HG03439 (cell line): Measurements from ENCODE around the gene HGS.

Experiments
- ATAC-seq: cut with Tn5 transposase; IDR thresholded peaks from one replicate; pipeline ENCODE4 v1.9.1; 2021; ENCODE audit warnings: mild to moderate bottlenecking, moderate library complexity; ENCODE audit not compliant: unreplicated experiment

The HGS gene

GRCh38 chr17:81683584-81684441, at the start of gene HGS, which contains the start of gene ARL16:
HGS (plus strand) TSS chr17:81684011; CDS start chr17:81684067, 56 bp downstream.
ARL16 (minus strand) TSS chr17:81683797; CDS start chr17:81683753, 44 bp downstream.
- peak; percentile 91 for ATAC-seq

- no peak for ATAC-seq
These were observed 48.4 kb upstream of the HGS start for GRCh38 chr17:81635431-81635830.

GRCh38 chr17:81635973-81636504, 47.8 kb upstream of the HGS start:
- no peak for ATAC-seq

GRCh38 chr17:81636505-81637288, 47.1 kb upstream of the HGS start, which contains the start of the genes NPLOC4 and TSPAN10:
NPLOC4 (minus strand) TSS chr17:81637112; CDS start chr17:81636930, 182 bp downstream.
TSPAN10 (plus strand) TSS chr17:81637196; CDS start chr17:81642413, 5,217 bp downstream.
- ATAC-seq: peak; percentile 82

GRCh38 chr17:81638683-81639082, 45.1 kb upstream of the HGS start:
- no peak for ATAC-seq

- no peak for ATAC-seq
These were observed 43.8 kb upstream of the HGS start for GRCh38 chr17:81640011-81640410.

- no peak for ATAC-seq
These were observed 41.9 kb upstream of the HGS start for GRCh38 chr17:81641825-81642489.

- ATAC-seq: no peak
These were observed 39.3 kb upstream of the HGS start for GRCh38 chr17:81644496-81644895.

GRCh38 chr17:81644976-81645952, 38.5 kb upstream of the HGS start:
- ATAC-seq: no peak

GRCh38 chr17:81646869-81647600, 36.8 kb upstream of the HGS start:
- ATAC-seq: no peak

GRCh38 chr17:81647640-81648012, 36.2 kb upstream of the HGS start:
- ATAC-seq: no peak

- ATAC-seq: no peak
These were observed 35.7 kb upstream of the HGS start for GRCh38 chr17:81648013-81648706.

GRCh38 chr17:81648707-81649085, 35.1 kb upstream of the HGS start:
- ATAC-seq: no peak

GRCh38 chr17:81650951-81651350, 32.9 kb upstream of the HGS start:
- ATAC-seq: no peak

GRCh38 chr17:81651692-81652091, 32.1 kb upstream of the HGS start:
- no peak for ATAC-seq

GRCh38 chr17:81652906-81653771, 30.7 kb upstream of the HGS start:
- no peak for ATAC-seq

GRCh38 chr17:81655378-81656117, 28.3 kb upstream of the HGS start:
- no peak for ATAC-seq
